Muscle of leg (tissue), 11 donors: Measurements from ENCODE around the gene ESPL1. TPM values are rescaled to one million over a fixed set of nuclear protein-coding genes. Genes with fewer than 3 reads are reported as not detected.
A peak's percentile ranks its signal among the peaks of the same experiment; 100 is the strongest.
"Not testable (repeated sequence)": the region's sequence is repeated elsewhere in the genome, so short reads cannot be mapped to it uniquely, and the experiment has no call there.

ENCODE experiments used
- DNase-seq: peaks from one replicate; pipeline ENCODE4 v3.0.0; 2013
- H3K27ac ChIP-seq: one replicate; pipeline ENCODE4 v1.5.1; 2013; ENCODE audit warnings: mild to moderate bottlenecking, low read length, control low read depth
- H3K27me3 ChIP-seq: one replicate; pipeline ENCODE4 v1.6.1; 2013; ENCODE audit warnings: low read length; ENCODE audit not compliant: control insufficient read depth, insufficient read depth
- H3K36me3 ChIP-seq: one replicate; pipeline ENCODE4 v1.6.1; 2013; ENCODE audit warnings: low read length; ENCODE audit not compliant: control insufficient read depth, insufficient read depth
- H3K4me1 ChIP-seq: one replicate; pipeline ENCODE4 v1.6.1; 2013; ENCODE audit warnings: low read length; ENCODE audit not compliant: control insufficient read depth, insufficient read depth
- H3K4me3 ChIP-seq: one replicate; pipeline ENCODE4 v1.5.1; 2013; ENCODE audit warnings: low read length, control low read depth
- H3K9me3 ChIP-seq: replicated peaks from 2 replicates; pipeline ENCODE4 v1.6.1; 2013; ENCODE audit warnings: low read depth, low read length; ENCODE audit not compliant: control insufficient read depth
- WGBS: methylation state at CpG from one replicate; pipeline ENCODE4 v1.1.5; 2013; ENCODE audit warnings: missing lambda C conversion rate; ENCODE audit not compliant: insufficient coverage; 5-methylcytosine and 5-hydroxymethylcytosine counted together
- polyA plus RNA-seq, 8 donors: library from polyadenylated mRNA; unstranded; fragments of 120-200 nt; gene quantifications; one replicate each; pipeline versions ENCODE4 v1.2.1 to v1.2.3, GENCODE V29; 2013; ENCODE audit warnings: inconsistent platforms in 1 of 8, low replicate concordance in 1 of 8; ENCODE audit not compliant: insufficient read length in 8 of 8, insufficient read depth in 1 of 8
- total RNA-seq: library from RNA; stranded (reverse); fragments of 120-200 nt; gene quantifications from one replicate; pipeline ENCODE4 v1.2.4, GENCODE V29; 2013

ESPL1 gene
- total and polyA plus RNA-seq, 9 donors: 4.0 to 9.8 (median 5.8) TPM

DNA sequence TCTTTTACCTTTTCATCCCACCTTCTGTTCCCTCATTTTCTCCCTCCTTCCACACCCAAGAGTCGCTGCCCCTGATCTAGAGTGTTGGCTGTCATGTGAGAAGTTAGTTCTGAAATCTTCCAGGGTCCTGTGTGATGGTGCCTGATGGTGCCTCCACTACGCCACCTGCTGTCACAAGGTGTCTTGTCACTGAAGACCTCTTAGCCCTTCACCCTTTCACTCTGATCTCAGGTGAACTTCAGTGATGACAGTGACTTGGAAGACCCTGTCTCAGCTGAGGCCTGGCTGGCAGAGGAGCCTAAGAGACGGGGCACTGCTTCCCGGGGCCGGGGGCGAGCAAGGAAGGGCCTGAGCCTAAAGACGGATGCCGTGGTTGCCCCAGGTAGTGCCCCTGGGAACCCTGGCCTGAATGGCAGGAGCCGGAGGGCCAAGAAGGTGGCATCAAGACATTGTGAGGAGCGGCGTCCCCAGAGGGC lies 19.7 kb downstream of the ESPL1 start:
- peak; percentile 83 for DNase-seq
- peaks cover 67% of the 10 kb centered on the region for H3K36me3 ChIP-seq
- 93% methylated on average over 9 of the region's 11 CpGs for WGBS

DNA sequence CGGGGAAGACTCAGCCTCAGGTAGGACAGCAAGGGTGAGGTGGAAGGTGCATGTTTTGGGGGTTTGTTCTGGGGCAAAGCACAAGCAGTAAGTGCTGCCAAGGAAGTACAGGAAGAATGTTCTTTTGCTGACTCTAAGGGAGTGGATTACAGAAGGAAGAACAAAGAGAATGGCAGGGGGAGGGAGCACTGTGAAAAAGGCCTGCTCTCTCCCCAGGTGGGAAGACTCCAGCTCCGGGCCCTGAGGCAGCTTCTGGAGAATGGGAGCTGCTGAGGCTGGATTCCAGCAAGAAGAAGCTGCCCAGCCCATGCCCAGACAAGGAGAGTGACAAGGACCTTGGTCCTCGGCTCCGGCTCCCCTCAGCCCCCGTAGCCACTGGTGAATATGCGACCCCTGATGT lies 20.2 kb downstream of the ESPL1 start:
- WGBS: 85% methylated on average over 4 of the region's 6 CpGs
- Histone ChIP-seq H3K9me3 (no peaks in the 10 kb centered on the region), H3K4me3 (no peak overlapping the region), H3K36me3 (peaks cover 67% of the 10 kb centered on the region), H3K4me1 (peaks cover 4% of the 10 kb centered on the region), H3K27me3 (no peaks in the 10 kb centered on the region), H3K27ac (no peak overlapping the region)
- no peak for DNase-seq

More for the DNA sequence above, 19.7 kb downstream of the ESPL1 start:
- H3K27me3 ChIP-seq: no peaks in the 10 kb centered on the region
- no peak overlapping the region for H3K4me3 ChIP-seq
- no peaks in the 10 kb centered on the region for H3K9me3 ChIP-seq
- H3K27ac ChIP-seq: no peak overlapping the region
- peaks cover 2% of the 10 kb centered on the region for H3K4me1 ChIP-seq

DNA sequence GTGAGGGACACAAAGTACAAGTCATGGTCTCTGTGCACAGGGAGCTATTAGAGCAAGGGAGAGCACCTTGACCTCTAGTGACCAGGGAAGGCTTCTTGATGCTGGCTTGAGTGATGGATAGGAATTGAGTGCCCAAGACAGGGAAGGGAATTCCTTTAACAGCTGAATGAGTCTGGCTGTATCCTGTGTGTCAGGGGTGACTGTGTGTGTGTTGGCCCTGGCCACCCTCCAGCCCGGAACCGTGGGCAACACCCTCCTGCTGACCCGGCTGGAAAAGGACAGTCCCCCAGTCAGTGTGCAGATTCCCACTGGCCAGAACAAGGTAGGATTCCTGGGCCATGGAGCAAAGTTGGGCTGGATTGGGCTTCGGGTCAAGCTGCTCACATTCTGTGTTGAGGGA lies 21.8 kb downstream of the ESPL1 start:
- H3K4me1 ChIP-seq: peaks cover 8% of the 10 kb centered on the region
- no peak overlapping the region for H3K4me3 ChIP-seq
- H3K36me3 ChIP-seq: peaks cover 62% of the 10 kb centered on the region
- no peaks in the 10 kb centered on the region for H3K9me3 ChIP-seq
- WGBS: 100% methylated on average over 3 of the region's 4 CpGs
- H3K27ac ChIP-seq: no peak overlapping the region
- H3K27me3 ChIP-seq: no peaks in the 10 kb centered on the region
- DNase-seq: no peak

DNA sequence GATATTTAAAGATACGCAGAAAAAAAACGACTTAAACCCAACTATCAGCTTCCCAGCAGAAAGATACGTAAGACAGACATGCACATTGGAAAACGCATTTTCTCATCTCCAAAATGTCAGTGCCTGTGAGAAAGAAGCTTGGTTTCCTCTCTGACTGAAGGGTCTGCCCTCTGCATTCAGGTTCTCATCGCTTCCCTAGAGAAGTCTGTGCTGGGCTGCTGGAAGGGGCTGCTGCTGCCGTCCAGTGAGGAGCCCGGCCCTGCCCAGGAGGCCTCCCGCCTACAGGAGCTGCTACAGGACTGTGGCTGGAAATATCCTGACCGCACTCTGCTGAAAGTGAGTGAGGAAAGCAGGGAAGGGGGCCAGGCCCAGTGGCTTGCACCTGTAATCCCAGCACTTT lies 22.6 kb downstream of the ESPL1 start:
- Histone ChIP-seq H3K9me3 (no peaks in the 10 kb centered on the region), H3K36me3 (peaks cover 58% of the 10 kb centered on the region), H3K27me3 (no peaks in the 10 kb centered on the region), H3K4me1 (peaks cover 11% of the 10 kb centered on the region), H3K4me3 (no peak overlapping the region), H3K27ac (no peak overlapping the region)
- DNase-seq: no peak
- 94% methylated on average over 6 of the region's 9 CpGs for WGBS

DNA sequence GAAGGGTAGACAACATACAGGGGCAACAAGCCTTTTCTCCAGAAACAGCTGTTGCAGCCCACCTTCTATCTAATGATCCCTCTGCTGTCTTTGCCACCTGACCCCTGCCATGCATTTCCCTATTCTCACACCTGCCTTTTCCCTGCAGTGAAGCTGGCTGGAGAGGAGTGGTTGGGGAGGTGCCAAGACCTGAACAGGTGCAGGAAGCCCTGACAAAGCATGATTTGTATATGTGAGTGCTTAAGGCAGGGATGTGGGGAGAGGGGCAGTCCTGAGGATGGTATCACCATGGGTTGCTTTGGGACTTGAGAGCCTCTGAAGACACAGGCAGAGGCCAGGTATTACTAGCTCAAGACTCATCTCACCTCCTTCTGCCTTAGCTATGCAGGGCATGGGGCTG lies 24.3 kb downstream of the ESPL1 start:
- Histone ChIP-seq H3K36me3 (peaks cover 52% of the 10 kb centered on the region), H3K27me3 (no peaks in the 10 kb centered on the region), H3K4me1 (peaks cover 21% of the 10 kb centered on the region), H3K27ac (no peak overlapping the region), H3K9me3 (no peaks in the 10 kb centered on the region), H3K4me3 (no peak overlapping the region)
- peak; percentile 39 for DNase-seq

DNA sequence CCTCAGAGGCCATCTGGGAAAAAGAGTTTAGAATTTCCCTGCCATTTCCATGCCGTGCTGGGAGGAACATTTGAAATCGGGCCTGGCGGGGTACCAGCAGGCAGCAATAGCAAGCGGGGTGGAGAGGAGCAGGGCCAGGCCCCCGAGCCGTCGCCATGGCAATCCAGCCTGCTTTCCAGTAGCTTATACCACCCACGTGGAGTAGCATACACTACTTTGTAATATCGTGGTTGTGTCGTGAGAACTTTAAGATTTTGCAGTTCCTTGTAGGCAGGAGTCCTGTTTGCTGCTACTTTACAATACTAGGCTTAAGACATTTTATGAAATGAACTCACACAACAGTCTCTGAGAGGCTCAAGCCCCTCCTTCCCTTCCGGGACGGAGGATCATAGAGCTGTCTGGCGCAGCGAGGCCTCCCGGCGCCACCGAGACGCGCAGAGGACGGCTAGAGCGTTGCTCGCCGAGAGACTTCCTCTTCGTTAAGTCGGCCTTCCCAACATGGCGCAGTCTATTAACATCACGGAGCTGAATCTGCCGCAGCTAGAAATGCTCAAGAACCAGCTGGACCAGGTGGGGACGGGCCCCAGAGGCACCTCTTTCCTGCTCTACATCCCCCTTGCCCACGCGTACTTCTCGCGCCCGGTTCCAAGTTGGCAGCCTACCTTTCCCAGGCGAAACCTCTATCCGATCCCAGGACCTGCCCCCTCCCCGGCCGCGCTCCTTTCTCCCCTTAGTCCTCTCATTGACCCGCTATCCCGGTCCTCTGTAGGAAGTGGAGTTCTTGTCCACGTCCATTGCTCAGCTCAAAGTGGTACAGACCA lies 27.2 kb downstream of the ESPL1 start, which contains the start of gene PFDN5:
TSS of gene PFDN5 (plus strand) at position 473 of the 821 bp plus-strand sequence. CDS start at position 499, 26 bp downstream.
- Histone ChIP-seq H3K27ac (peak within 1 kb of the TSS; percentile 98), H3K36me3 (peaks cover 36% of the 10 kb centered on the region), H3K27me3 (no peaks in the 10 kb centered on the region), H3K4me3 (peak within 1 kb of the TSS; percentile 99), H3K4me1 (peaks cover 32% of the 10 kb centered on the region), H3K9me3 (no peaks in the 10 kb centered on the region)
- peak; percentile 97 for DNase-seq
- WGBS: under 1% methylated on average over 30 of the region's 42 CpGs

DNA sequence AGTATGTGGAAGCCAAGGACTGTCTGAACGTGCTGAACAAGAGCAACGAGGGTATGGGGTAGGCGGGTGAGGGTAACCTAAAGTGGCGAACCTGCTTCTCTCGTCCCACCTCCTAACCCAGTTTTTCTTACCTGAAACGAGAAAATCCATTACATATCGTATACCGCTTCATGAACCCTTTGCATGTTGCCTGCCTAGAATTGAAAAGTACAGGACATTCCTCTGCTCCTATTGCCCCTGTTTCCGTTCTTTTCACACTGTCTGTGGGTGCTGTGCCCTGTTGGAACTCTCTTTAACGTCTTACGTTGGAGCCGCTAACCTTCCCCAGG lies 27.8 kb downstream of the ESPL1 start:
- Histone ChIP-seq H3K9me3 (no peaks in the 10 kb centered on the region), H3K27me3 (no peaks in the 10 kb centered on the region), H3K36me3 (peaks cover 35% of the 10 kb centered on the region), H3K27ac (peak overlapping the region; percentile 98), H3K4me1 (peaks cover 36% of the 10 kb centered on the region), H3K4me3 (peak overlapping the region; percentile 99)
- DNase-seq: no peak
- 8% methylated on average over 7 of the region's 12 CpGs for WGBS

DNA sequence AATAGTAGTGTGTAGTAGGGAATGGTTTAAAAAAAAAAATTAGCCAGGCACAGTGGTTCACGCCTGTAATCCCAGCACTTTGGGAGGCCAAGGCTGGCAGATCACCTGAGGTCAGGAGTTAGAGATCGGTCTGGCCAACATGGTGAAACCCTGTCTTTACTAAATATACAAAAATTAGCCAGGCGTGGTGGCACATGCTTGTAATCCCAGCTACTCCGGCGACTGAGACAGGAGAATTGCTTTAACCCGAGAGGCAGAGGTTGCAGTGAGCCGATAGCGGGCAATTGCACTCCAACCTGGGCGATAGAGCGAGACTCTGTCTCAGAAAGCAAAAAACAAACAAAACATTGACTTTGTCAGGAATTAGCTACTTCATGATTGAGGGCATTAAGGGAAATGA lies 29.0 kb downstream of the ESPL1 start:
- WGBS: 91% methylated on average over 6 of the region's 10 CpGs
- not testable (repeated sequence) for H3K27ac ChIP-seq, H3K4me3 ChIP-seq, H3K9me3 ChIP-seq, DNase-seq, H3K27me3 ChIP-seq
- H3K36me3 ChIP-seq: peaks cover 33% of the 10 kb centered on the region
- peaks cover 36% of the 10 kb centered on the region for H3K4me1 ChIP-seq

DNA sequence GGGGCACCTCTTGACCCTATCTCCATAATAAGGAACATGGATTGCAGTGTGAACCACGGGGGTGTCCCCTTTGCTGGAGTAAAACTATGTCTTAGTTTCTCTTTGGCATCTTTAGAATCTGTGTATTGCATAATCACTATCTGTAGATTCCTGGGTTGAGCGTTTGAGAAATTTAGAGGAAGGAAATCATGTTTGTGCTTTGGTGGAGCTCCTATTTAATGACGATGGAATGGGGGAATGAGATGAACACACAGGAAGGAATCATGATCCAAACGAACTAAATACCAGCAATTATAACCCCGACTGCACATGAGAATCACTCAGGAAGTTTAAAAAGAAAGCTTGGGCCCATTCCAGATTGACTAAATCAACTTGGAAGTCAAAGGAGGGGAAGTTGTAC lies 30.1 kb downstream of the ESPL1 start:
- no peak overlapping the region for H3K4me3 ChIP-seq
- peaks cover 31% of the 10 kb centered on the region for H3K4me1 ChIP-seq
- DNase-seq: no peak
- no peaks in the 10 kb centered on the region for H3K27me3 ChIP-seq
- no peaks in the 10 kb centered on the region for H3K9me3 ChIP-seq
- H3K36me3 ChIP-seq: peaks cover 32% of the 10 kb centered on the region
- no peak overlapping the region for H3K27ac ChIP-seq
- no CpG with 5 or more reads among the region's 5 CpGs for WGBS

DNA sequence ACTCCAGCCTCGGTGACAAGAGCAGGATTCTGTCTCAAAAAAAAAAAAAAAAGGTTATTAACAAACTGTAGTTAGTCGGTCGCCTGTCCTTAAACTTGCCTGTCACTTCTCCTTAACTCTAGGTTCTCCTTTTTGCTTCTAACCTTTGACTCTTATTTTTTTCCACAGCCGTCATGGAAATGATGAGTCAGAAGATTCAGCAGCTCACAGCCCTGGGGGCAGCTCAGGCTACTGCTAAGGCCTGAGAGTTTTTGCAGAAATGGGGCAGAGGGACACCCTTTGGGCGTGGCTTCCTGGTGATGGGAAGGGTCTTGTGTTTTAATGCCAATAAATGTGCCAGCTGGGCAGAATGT lies 31.0 kb downstream of the ESPL1 start:
- peak; percentile 89 for DNase-seq
- Histone ChIP-seq H3K4me1 (peaks cover 31% of the 10 kb centered on the region), H3K36me3 (peaks cover 37% of the 10 kb centered on the region), H3K4me3 (peak overlapping the region; percentile 91), H3K27me3 (no peaks in the 10 kb centered on the region), H3K27ac (peak overlapping the region; percentile 81), H3K9me3 (no peaks in the 10 kb centered on the region)
- WGBS: 56% methylated on average over 1 of the region's 5 CpGs
